ENCODE results near the gene PIGP. TPM values are rescaled to one million over a fixed set of nuclear protein-coding genes. Genes with fewer than 3 reads are reported as not detected.

The PIGP gene
- total and polyA plus RNA-seq, 9 of the 15 experiments (the other 6 are each of a cell fraction or from before 2014, with no cell fraction given), result 18.3 to 122 (median 35.6) TPM

- TF ChIP-seq HIVEP1 (CRISPR knock-in tag; IDR thresholded peaks at IDR 0.05), result no peak
- TF ChIP-seq DDX20 (tag; IDR thresholded peaks at IDR 0.05; ENCODE audit: low read depth), result no peak
- TF ChIP-seq PCBP2 (IDR thresholded peaks at IDR 0.05; ENCODE audit: low read depth, low read length, poor library complexity, severe bottlenecking), result no peak
- TF ChIP-seq ETS1 (conservative IDR thresholded peaks at IDR 0.05; ENCODE audit: control insufficient read depth, low read depth, low read length), result no peak
- no peak for TF ChIP-seq ZNF75A (CRISPR knock-in tag; IDR thresholded peaks at IDR 0.05)
- TF ChIP-seq CEBPB (tag; IDR thresholded peaks at IDR 0.05), result no peak
- TF ChIP-seq TRIM24 (IDR thresholded peaks at IDR 0.05), result peak in 1 of 2 experiments; percentile 62; a peak in 1 of 4 replicates
- TF ChIP-seq CCAR2 (IDR thresholded peaks at IDR 0.05; ENCODE audit: low read depth, low read length), result no peak
- TF ChIP-seq MAX (CRISPR knock-in tag; IDR thresholded peaks at IDR 0.05), result no peak
- TF ChIP-seq ZBTB40 (IDR thresholded peaks at IDR 0.05), result no peak
- TF ChIP-seq ZBTB40 (CRISPR knock-in tag; IDR thresholded peaks at IDR 0.05), result no peak
- TF ChIP-seq SREBF2 (CRISPR knock-in tag; IDR thresholded peaks at IDR 0.05), result no peak
- no peak for TF ChIP-seq PRDM10 (IDR thresholded peaks at IDR 0.05; ENCODE audit: partially characterized antibody)
- TF ChIP-seq GABPB1 (CRISPR knock-in tag; IDR thresholded peaks at IDR 0.05), result no peak
These were observed 54.8 kb downstream of the PIGP start (continued) for GRCh38 chr21:37017951-37018679.

Measured in K562 (cell line).